ENCODE data around the gene ESM1. TPM values are rescaled to one million over a fixed set of nuclear protein-coding genes. Genes with fewer than 3 reads are reported as not detected.

The ESM1 gene
- total and polyA plus RNA-seq, 4 donors = 0.08 to 0.28 TPM; not detected in 2

- TF ChIP-seq MAX (IDR thresholded peaks at IDR 0.05) (no peak), EGR1 (IDR thresholded peaks at IDR 0.05; ENCODE audit: low read depth in 2 of 2) (no peak), SP1 (IDR thresholded peaks at IDR 0.05) (no peak)
These were observed 9.8 kb upstream of the ESM1 start (continued) for GRCh38 chr5:54995168-54995567.

- no peak overlapping the region for H3K9ac ChIP-seq (ENCODE audit: low read depth in 1 of 2, low read length in 2 of 2)
- no peak for DNase-seq (ENCODE audit: low spot score)
- no peak overlapping the region for H3K4me3 ChIP-seq (ENCODE audit: low read depth in 1 of 3, low read length in 3 of 3)
- no peaks in the 10 kb centered on the region for H3K4me1 ChIP-seq (ENCODE audit: control insufficient read depth in 4 of 4, insufficient read depth in 4 of 4, low read length in 3 of 4)
- H3K9me3 ChIP-seq (ENCODE audit: control insufficient read depth in 4 of 4, low read length in 3 of 4) = no peaks in the 10 kb centered on the region
- WGBS = 75% methylated on average over 2 of the region's 2 CpGs
- H3K36me3 ChIP-seq (ENCODE audit: control insufficient read depth in 4 of 4, insufficient read depth in 3 of 4, low read depth in 1 of 4, low read length in 3 of 4) = no peaks in the 10 kb centered on the region
- no peaks in the 10 kb centered on the region for H3K27me3 ChIP-seq (ENCODE audit: control insufficient read depth in 4 of 4, insufficient read depth in 4 of 4, low read length in 3 of 4)
- TF ChIP-seq FOXA1 (IDR thresholded peaks at IDR 0.05) = no peak
- no peak overlapping the region for H3K27ac ChIP-seq (ENCODE audit: low read depth in 1 of 2, low read length in 2 of 2)
These were observed 9.2 kb upstream of the ESM1 start for GRCh38 chr5:54994628-54995027.

- TF ChIP-seq HNF4A (conservative IDR thresholded peaks at IDR 0.05) (no peak), JUND (IDR thresholded peaks at IDR 0.05) (no peak), GABPA (IDR thresholded peaks at IDR 0.05 in 1 of 2, conservative IDR thresholded peaks at IDR 0.05 in 1 of 2) (no peak), NR2F2 (IDR thresholded peaks at IDR 0.05) (no peak), FOXA2 (IDR thresholded peaks at IDR 0.05) (no peak), FOXA1 (IDR thresholded peaks at IDR 0.05) (no peak), YY1 (IDR thresholded peaks at IDR 0.05) (no peak), RAD21 (IDR thresholded peaks at IDR 0.05) (no peak), RXRA (IDR thresholded peaks at IDR 0.05) (no peak), ZBTB33 (IDR thresholded peaks at IDR 0.05) (no peak), HNF4G (IDR thresholded peaks at IDR 0.05) (no peak), MAX (IDR thresholded peaks at IDR 0.05) (no peak)
These were observed 7.9 kb upstream of the ESM1 start for GRCh38 chr5:54993318-54993717.

GRCh38 chr5:54991416-54991815 lies 6.0 kb upstream of the ESM1 start:
- H3K9ac ChIP-seq (ENCODE audit: low read depth in 1 of 2, low read length in 2 of 2) = no peak overlapping the region
- no peak for TF ChIP-seq TAF1 (conservative IDR thresholded peaks at IDR 0.05)
- TF ChIP-seq FOXA2 (IDR thresholded peaks at IDR 0.05) = no peak
- no peak for TF ChIP-seq ZBTB33 (IDR thresholded peaks at IDR 0.05)
- TF ChIP-seq NR2F2 (IDR thresholded peaks at IDR 0.05) = no peak
- TF ChIP-seq SP1 (IDR thresholded peaks at IDR 0.05) = no peak
- no peak for TF ChIP-seq GABPA (IDR thresholded peaks at IDR 0.05 in 1 of 2, conservative IDR thresholded peaks at IDR 0.05 in 1 of 2)
- no peaks in the 10 kb centered on the region for H3K27me3 ChIP-seq (ENCODE audit: control insufficient read depth in 4 of 4, insufficient read depth in 4 of 4, low read length in 3 of 4)
- no peak for DNase-seq (ENCODE audit: low spot score)
- H3K4me1 ChIP-seq (ENCODE audit: control insufficient read depth in 4 of 4, insufficient read depth in 4 of 4, low read length in 3 of 4) = no peaks in the 10 kb centered on the region
- WGBS = 44% methylated on average over 3 of the region's 3 CpGs
- H3K27ac ChIP-seq (ENCODE audit: low read depth in 1 of 2, low read length in 2 of 2) = no peak overlapping the region
- H3K9me3 ChIP-seq (ENCODE audit: control insufficient read depth in 4 of 4, low read length in 3 of 4) = no peaks in the 10 kb centered on the region
- H3K4me3 ChIP-seq (ENCODE audit: low read depth in 1 of 3, low read length in 3 of 3) = no peak overlapping the region
- no peaks in the 10 kb centered on the region for H3K36me3 ChIP-seq (ENCODE audit: control insufficient read depth in 4 of 4, insufficient read depth in 3 of 4, low read depth in 1 of 4, low read length in 3 of 4)

More at GRCh38 chr5:54993318-54993717, 7.9 kb upstream of the ESM1 start:
- no peaks in the 10 kb centered on the region for H3K36me3 ChIP-seq (ENCODE audit: control insufficient read depth in 4 of 4, insufficient read depth in 3 of 4, low read depth in 1 of 4, low read length in 3 of 4)
- no peaks in the 10 kb centered on the region for H3K4me1 ChIP-seq (ENCODE audit: control insufficient read depth in 4 of 4, insufficient read depth in 4 of 4, low read length in 3 of 4)
- H3K4me3 ChIP-seq (ENCODE audit: low read depth in 1 of 3, low read length in 3 of 3) = no peak overlapping the region
- WGBS = 47% methylated on average over 2 of the region's 2 CpGs
- H3K27me3 ChIP-seq (ENCODE audit: control insufficient read depth in 4 of 4, insufficient read depth in 4 of 4, low read length in 3 of 4) = no peaks in the 10 kb centered on the region
- H3K27ac ChIP-seq (ENCODE audit: low read depth in 1 of 2, low read length in 2 of 2) = no peak overlapping the region
- DNase-seq (ENCODE audit: low spot score) = no peak
- H3K9ac ChIP-seq (ENCODE audit: low read depth in 1 of 2, low read length in 2 of 2) = no peak overlapping the region
- H3K9me3 ChIP-seq (ENCODE audit: control insufficient read depth in 4 of 4, low read length in 3 of 4) = no peaks in the 10 kb centered on the region

Data from liver (tissue), 9 donors.